Measurements from ENCODE around the gene TDRD10.
A peak's percentile ranks its signal among the peaks of the same experiment; 100 is the strongest.
"Not testable (repeated sequence)": the region's sequence is repeated elsewhere in the genome, so short reads cannot be mapped to it uniquely, and the experiment has no call there.

TDRD10 gene

DNA sequence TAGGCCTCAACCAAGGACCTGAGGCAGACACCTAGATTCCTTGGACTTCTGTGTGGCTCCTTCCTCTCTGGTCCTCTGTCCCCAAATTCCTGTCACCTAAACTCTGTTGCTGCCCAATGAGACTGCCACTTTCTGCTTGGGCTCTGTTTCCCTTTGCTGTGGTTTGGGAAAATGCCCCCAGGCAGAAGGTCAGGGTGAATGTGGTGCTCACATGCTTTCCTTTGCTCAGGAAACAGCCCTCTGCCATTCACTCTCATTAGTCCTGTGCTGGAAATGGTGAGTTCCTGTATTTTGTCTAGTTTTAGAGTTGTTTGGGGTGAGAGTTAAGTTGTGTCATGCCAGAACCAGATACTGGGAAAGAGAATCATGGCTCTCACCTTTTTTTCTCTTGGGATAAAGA lies 22.9 kb downstream of the TDRD10 start:
- ChIA-PET CTCF (no interaction called here), POLR2A (no interaction called here)
- TF ChIP-seq FOXK2 (IDR thresholded peaks at IDR 0.05) (no peak), LEF1 (IDR thresholded peaks at IDR 0.05; ENCODE audit: borderline replicate concordance) (no peak), NFRKB (IDR thresholded peaks at IDR 0.05) (no peak), BHLHE40 (IDR thresholded peaks at IDR 0.05; ENCODE audit: borderline replicate concordance) (no peak)
- DNase-seq (ENCODE audit: extremely low spot score) = no peak

DNA sequence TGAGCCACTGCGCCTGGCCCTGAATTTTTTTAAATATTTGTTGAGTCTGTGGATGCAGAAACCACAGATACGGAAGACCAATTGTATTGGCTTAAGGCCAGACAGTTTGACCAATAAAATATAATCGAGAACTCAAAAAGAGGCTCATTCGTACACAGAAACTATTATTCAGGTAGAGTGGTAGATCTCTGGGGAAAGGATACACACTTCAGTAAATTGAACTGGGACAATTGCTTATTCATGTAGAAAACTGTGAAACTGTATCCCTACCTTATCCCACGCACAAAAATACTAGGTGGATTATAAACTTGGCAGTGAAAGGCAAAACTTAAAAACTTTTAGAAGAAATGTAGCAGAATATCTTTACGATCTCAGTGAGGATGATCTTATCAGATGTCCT lies 25.2 kb downstream of the TDRD10 start:
- TF ChIP-seq FOXA1 (IDR thresholded peaks at IDR 0.05) (no peak), FOXM1 (IDR thresholded peaks at IDR 0.05; ENCODE audit: borderline replicate concordance) (no peak), HDGF (IDR thresholded peaks at IDR 0.05; ENCODE audit: borderline replicate concordance) (no peak), CTBP1 (IDR thresholded peaks at IDR 0.05; ENCODE audit: borderline replicate concordance) (no peak), ZNF384 (IDR thresholded peaks at IDR 0.05) (no peak), SP1 (IDR thresholded peaks at IDR 0.05) (no peak), SUZ12 (IDR thresholded peaks at IDR 0.05) (no peak)
- TF ChIP-seq, protein P1, sequence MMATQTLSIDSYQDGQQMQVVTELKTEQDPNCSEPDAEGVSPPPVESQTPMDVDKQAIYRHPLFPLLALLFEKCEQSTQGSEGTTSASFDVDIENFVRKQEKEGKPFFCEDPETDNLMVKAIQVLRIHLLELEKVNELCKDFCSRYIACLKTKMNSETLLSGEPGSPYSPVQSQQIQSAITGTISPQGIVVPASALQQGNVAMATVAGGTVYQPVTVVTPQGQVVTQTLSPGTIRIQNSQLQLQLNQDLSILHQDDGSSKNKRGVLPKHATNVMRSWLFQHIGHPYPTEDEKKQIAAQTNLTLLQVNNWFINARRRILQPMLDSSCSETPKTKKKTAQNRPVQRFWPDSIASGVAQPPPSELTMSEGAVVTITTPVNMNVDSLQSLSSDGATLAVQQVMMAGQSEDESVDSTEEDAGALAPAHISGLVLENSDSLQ (IDR thresholded peaks at IDR 0.05) = no peak
- DNase-seq (ENCODE audit: extremely low spot score) = no peak
- POLR2A ChIA-PET = no interaction called here
- CTCF ChIA-PET = no interaction called here

DNA sequence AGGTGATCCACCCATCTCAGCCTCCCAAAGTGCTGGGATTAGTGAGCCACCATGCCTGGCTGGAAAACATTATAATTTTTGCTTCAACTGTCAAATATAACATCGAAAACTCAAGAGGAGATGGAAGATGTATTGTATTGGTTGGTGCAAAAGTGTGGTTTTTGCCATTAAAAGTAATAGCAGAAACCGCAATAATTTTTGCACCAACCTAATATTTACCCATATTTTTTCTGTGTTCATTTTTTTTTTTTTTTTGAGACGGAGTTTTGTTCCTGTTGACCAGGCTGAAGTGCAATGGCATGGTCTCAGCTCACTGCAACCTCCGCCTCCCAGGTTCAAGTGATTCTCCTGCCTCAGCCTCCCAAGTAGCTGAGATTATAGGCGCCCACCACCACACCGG lies 27.3 kb downstream of the TDRD10 start:
- TF ChIP-seq TARDBP (IDR thresholded peaks at IDR 0.05) (no peak), ELF4 (IDR thresholded peaks at IDR 0.05) (no peak), NFRKB (IDR thresholded peaks at IDR 0.05) (no peak), ARNT (IDR thresholded peaks at IDR 0.05) (no peak), FOXK2 (IDR thresholded peaks at IDR 0.05) (no peak)
- no peak for DNase-seq (ENCODE audit: extremely low spot score)
- ChIA-PET POLR2A (no interaction called here), CTCF (interaction anchor here (2.1 kb wide), 1 partner anchor 17 kb away, joined by 5 read pairs; no protein-coding TSS in a partner anchor)

DNA sequence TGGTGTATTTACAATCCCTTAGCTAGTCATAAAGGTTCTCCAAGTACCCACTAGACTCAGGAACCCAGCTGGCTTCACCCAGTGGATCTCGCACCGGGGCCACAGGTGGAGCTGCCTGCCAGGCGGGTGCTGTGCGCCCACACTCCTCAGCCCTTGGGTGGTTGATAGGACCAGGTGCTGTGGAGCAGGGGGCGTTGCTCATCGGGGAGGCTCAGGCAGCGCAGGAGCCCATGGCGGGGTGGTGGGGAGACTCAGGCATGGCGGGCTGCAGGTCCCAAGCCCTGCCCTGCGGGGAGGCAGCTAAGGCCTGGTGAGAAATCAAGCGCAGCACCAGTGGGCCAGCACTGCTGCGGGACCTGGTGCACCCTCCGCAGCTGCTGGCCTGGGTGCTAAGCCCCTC lies 29.9 kb downstream of the TDRD10 start:
- POLR2A ChIA-PET; DNase-seq (ENCODE audit: extremely low spot score): not testable (repeated sequence)
- CTCF ChIA-PET = interaction anchor here (0.6 to 1.6 kb wide), 2 partner anchors 15 to 530 kb away, joined by 3 to 5 read pairs; no protein-coding TSS in a partner anchor

DNA sequence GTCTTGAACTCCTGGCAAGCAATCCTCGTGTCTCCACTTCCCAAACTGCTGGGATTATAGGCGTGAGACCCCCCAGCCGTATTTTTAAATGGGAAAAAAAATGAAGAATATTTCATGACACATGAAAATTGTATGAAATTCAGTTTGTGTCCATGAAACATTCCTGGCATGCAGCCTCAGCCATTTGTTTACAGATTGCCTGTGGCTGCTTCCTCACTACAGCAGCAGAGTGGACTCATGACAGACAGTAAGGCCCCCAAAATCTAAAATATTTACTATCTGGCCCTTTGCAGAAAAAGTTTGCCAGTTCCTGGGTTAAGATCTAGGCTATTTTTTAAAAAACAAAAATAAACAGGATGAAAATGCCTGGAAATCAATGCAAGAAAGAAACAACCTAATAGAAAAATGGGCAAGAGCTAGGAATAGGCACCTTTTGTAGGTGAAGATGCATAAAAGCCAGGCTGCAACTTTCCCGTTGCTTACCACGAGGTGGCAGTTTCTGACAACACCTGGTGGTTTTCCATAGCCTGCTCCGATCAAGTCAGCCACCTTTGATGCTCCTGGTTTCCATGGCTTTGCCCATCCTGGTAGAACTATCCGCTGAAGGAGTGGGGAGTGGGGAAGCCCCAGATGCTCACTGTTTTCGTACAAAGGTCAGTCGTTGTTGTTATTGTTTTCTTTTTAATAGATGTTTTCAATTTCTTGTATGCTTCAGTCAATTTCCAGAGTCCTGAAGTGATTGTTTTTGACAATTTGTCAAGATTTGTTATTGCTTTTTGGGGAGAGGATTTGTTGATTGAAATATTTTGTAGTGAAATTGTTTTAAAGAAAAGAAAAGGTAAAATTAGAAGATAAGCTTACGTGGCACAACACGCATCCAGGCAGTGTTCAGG lies 32.2 kb downstream of the TDRD10 start:
- ChIA-PET POLR2A (no interaction called here), CTCF (interaction anchor here (2.0 kb wide), 1 partner anchor 13 kb away, joined by 9 read pairs; no protein-coding TSS in a partner anchor)
- TF ChIP-seq FOXA1 (IDR thresholded peaks at IDR 0.05) (no peak), HDGF (IDR thresholded peaks at IDR 0.05; ENCODE audit: borderline replicate concordance) (no peak), ELF4 (IDR thresholded peaks at IDR 0.05) (no peak), ZNF384 (IDR thresholded peaks at IDR 0.05) (no peak), L3MBTL2 (conservative IDR thresholded peaks at IDR 0.05) (no peak), BHLHE40 (IDR thresholded peaks at IDR 0.05; ENCODE audit: borderline replicate concordance) (no peak), FOXM1 (IDR thresholded peaks at IDR 0.05; ENCODE audit: borderline replicate concordance) (no peak), TARDBP (IDR thresholded peaks at IDR 0.05) (no peak), NFRKB (IDR thresholded peaks at IDR 0.05) (no peak), LEF1 (IDR thresholded peaks at IDR 0.05; ENCODE audit: borderline replicate concordance) (no peak), CTBP1 (IDR thresholded peaks at IDR 0.05; ENCODE audit: borderline replicate concordance) (no peak), SP1 (IDR thresholded peaks at IDR 0.05) (no peak), SUZ12 (IDR thresholded peaks at IDR 0.05) (no peak), FOXK2 (IDR thresholded peaks at IDR 0.05) (no peak), ARNT (IDR thresholded peaks at IDR 0.05) (no peak)
- TF ChIP-seq, protein P1 (IDR thresholded peaks at IDR 0.05) = no peak
- DNase-seq (ENCODE audit: extremely low spot score) = peak; percentile 78

DNA sequence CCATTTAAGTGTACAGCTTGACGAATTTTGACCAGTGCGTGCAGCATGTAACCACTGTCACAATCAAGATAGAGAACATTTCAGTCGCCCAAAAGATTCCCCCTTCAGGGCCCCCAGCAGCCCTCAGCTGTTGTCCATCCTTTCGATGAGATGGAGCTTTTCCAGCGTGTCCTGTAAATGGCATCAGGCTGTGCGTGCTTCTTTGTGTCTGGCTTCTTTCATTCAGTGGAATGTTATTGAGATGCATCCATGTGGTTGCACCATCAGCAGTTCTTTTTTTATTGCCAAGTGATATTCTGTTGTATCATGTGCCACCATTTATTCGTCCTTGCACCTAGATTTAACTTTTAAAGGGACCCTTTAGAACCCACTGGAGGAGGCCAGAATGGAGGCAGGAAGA lies 34.6 kb downstream of the TDRD10 start:
- no peak for TF ChIP-seq ZNF384 (IDR thresholded peaks at IDR 0.05)
- POLR2A ChIA-PET = no interaction called here
- CTCF ChIA-PET = no interaction called here
- DNase-seq (ENCODE audit: extremely low spot score) = no peak

DNA sequence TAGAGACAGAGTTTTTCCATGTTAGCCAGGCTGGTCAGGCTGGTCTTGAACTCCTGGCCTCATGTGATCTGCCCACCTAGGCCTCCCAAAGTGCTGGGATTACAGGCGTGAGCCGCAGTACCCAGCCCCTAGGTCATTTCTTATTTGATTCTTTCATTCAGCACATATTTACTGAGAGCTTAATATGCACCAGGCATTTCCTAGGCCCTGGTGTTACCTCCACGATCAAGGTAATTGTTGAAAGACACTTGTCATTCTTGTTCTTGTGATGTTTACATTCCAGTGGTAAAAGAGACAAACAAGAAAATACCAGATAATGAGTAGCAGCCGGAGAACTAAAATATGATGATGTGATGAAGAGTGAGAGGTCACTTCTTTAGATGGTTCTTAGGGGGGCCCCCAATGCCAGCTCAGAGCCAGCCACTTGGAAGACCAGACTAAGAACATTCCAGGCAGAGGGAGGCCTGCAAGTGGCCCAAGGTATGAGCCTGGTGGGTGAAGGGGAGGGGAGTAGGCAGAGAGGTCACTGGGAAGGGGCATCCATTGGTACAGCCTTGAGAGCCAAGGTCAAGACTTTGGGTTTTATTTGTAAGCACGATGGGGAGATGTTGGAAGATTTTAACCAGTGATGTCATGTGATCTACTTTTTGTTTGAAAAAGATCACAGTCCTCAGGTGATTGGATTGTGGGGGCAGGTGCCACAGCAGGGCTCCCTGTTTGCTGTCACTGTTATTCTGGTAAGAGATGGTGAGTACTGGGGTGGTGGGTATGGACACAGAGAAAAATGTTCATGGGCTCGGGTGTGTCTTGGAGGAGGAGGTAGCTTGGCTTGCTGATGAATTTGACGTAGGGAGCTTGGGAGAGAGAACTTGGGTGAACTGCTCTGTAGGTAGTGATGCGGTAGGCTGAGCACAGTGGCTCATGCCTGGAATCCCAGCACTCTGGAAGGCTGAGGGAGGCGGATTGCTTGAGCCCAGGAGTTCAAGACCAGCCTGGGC lies 37.8 kb downstream of the TDRD10 start:
- CTCF ChIA-PET = no interaction called here

More for the DNA sequence above, 37.8 kb downstream of the TDRD10 start:
- TF ChIP-seq, protein P1 (IDR thresholded peaks at IDR 0.05) = no peak
- no peak for DNase-seq (ENCODE audit: extremely low spot score)
- POLR2A ChIA-PET = no interaction called here

Measured in HEK293T (cell line).